ENCODE data around the gene PGM2L1.
A peak's percentile ranks its signal among the peaks of the same experiment; 100 is the strongest.
"Not testable (repeated sequence)": the region's sequence is repeated elsewhere in the genome, so short reads cannot be mapped to it uniquely, and the experiment has no call there.

PGM2L1 gene

DNA sequence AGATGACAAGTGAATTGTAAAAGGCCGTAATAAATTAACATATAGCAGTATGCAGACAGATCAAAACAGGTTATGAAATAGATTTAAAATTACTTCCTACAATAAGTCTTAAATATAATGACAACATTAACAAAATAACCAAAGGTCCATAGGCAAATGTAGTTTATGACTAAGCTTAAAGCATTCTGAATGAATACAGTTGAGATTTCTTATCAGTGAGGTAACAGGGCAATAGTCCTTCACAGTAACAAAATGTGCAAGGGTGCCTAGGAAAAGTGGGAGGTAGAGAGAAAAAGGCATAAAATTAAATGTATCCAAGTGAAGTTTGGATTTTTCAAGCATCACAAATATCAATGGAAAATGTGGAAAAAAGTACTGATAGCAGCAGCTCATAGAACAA, 65.9 kb downstream of the PGM2L1 start:
- no peak for DNase-seq

DNA sequence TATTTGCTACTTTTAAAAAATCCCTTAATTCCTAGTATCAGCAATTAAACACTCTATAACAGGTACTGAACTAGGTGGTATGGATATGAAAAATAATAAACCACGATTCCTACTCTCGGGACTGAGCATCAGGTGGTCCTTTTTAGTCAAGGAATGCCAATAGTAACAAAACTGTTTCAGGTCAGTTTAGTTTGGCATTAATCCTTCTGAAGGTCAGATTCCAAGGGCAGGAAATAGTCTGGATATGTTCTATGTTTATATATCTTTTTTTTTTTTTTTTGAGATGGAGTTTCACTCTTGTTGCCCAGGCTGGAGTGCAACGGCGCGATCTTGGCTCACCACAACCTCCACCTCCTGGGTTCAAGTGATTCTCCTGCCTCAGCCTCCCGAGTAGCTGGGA, 67.2 kb downstream of the PGM2L1 start:
- DNase-seq, result not testable (repeated sequence)

DNA sequence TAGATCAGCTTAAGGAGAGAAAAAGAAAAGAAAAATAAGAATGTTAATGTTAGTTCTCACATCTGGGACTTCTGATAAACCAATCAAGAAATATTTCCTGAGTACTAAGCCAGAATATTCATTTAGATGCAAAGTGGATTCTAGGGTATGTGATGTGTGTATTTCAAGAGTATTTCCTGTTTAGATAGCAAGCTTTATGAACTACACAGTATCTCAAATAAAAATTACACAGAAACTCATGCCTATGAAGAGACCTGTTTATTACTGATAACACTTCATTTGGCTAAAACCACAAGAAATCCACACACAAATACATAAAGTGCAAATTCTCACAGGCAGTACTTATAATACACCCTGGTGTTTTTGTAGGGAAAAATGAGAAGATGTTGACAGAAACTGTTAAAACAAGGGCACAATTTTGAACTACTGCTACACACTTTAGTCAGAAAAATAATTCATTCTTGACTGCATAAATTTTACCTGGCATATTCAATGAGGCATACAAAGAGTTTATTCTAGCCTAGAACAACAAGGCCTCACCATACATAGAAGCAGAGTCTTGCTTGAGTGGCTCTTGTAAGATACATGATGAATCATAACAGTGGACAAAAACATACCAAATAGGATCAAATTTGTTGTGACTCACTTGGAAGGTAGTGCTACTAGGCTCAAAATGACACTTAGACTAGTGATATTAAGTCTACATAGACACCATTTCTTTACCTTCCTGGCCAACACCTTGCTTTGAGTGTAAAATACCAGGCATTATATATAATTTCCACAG, 68.0 kb downstream of the PGM2L1 start:
- DNase-seq, result no peak

DNA sequence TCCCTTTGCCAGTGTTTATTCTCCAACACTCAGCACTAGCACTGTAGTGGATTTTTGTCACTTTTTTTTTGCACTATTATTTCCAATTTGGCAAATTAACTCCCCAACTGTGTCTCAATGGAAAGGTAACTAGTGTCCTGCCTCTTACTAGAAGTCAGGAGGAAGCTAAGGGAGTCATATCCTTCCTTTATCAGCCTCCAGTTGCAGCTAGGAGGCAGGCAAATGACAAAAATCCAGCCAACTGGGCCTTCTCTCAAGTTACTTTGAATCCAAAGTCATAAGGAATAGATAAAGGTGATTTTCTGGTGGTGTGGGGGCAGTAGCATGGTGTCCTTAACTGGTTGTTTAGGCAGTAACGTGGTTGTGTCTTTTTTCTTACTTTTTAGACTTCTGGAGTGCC, 71.2 kb downstream of the PGM2L1 start:
- DNase-seq, result no peak

DNA sequence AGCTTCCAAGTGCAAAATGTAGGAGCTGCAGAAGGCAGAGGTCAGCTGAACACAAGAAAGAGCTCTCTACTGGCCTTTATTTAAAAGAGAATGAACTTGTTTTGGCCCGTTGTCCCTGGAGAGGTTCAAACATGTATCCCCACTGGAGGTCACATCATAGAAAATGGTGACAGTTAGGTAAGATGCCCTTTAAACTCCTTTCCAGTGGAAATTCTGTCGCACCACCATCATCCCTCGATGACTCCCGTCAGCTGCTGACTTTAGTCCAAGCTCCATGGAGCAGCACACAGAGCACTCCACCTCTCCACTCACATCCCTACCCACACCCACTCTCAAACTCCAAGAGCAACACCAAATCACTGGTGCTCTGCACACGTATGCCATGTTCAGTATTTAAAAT, 71.6 kb downstream of the PGM2L1 start:
- no peak for DNase-seq

DNA sequence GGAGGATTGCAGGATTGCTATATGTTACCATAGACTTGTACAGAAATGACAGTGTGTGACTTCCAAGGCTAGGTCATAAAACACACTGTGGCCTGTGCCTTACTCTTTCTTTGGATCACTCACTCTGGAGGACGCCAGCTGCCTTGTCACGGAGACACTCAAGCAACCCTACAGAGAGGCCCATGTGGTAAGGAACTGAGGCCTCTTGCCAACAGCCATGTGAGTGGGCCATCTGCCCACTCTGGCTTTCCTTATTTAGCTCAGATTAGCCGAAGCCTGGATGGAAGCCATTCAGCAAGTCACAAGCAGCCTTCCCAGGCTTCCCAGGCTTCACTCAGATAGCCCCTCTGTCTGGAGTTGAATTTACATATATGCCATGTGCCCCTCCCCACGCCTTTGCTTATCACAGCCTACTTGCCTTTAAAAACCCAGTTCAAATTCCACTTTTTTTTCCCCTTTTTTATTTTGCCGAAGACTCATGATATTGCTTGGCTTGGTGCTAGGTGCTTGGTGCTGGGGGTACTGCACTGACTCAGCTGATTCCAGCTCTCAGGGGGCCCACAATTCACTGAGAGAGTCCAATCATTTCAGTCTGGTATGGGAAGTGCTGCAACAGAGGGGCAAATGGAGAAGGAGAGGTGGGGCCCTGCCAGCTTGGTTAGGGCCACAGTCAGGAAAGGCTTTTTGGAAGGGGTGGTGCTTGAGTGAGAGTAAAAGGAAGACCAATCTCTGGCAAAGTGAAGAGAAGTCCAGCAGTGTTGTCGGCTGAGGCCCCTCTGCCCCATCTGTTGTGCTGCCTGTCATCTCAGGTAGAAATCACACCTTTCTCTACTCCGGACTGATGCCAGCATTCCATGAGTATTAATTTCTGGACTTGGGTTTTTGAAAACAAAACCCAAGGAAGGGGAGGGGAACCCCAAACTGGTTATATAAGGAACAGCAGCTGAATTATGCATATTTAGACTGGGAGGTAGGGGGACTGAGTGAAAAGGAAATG, 72.3 kb downstream of the PGM2L1 start:
- DNase-seq, result peak; percentile 15

DNA sequence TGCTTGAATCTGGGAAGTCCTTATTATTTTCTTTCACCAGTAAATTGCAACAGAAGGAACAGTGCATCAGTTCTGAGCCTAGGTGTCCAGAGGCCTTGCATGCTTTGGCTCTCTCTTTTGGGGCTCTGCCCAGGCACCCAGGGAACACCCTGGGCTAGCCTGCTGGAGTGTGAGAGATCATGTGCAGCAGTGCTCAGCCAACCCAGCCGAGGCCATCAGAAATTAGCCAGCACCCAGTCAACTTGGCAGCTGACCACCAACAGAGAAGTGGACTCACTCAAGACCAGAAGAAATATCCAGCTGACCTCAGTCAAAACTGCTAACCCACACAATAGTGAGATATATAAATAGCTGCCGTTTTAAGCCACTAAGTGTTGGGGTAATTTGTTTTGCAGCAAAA, 75.6 kb downstream of the PGM2L1 start:
- no peak for DNase-seq

DNA sequence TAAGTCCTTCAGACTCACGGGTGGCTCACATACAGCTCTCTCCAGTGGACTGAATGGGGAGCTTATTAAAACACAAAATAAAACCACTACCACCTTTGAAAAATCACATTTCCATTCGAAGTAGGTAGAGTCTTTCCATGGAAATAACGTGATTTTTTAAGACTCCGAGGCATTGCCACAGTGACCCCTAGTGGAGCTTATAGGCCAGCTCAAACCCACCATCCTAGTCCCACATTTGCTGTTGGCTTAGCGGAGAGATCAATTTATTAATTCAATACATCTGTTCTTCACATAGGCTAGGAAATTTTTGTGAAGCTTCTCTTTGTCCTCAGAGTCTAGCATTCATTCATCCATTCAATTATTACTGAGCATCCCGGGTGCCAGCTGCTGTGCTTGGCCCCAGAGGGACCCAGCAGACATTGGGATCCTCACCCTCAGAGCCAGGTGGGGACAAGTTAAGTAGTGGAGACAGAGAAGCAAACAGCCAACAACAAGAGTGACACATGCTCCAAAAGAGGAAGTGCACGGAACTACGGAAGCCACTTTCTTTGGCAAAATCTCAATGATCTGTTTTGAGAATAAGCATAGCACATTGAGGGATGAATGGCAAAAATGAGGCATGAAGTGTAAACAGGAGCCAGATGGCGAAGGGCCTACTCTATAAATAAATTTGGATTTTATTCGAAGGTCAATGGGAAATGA, 76.6 kb downstream of the PGM2L1 start:
- DNase-seq, result peak; percentile 53

DNA sequence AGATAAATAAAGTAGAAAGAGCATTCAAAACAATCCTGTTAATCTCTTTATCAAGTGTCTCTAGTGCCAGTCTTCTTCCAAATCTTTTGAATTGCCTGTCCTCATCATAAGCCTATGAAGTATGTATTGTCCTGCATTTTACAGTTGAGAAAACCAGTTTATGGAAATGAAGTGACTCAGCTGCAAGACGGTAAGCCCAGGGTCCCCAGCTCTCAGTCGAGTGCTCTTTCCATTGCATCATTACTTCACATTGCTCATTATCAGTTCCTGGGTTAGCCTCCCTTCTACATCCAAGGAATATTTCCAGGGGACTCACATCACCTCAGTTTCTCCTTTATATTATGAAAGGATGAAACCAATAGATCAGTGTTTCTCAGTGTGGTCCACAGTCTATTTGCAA, 77.7 kb downstream of the PGM2L1 start:
- no peak for DNase-seq

DNA sequence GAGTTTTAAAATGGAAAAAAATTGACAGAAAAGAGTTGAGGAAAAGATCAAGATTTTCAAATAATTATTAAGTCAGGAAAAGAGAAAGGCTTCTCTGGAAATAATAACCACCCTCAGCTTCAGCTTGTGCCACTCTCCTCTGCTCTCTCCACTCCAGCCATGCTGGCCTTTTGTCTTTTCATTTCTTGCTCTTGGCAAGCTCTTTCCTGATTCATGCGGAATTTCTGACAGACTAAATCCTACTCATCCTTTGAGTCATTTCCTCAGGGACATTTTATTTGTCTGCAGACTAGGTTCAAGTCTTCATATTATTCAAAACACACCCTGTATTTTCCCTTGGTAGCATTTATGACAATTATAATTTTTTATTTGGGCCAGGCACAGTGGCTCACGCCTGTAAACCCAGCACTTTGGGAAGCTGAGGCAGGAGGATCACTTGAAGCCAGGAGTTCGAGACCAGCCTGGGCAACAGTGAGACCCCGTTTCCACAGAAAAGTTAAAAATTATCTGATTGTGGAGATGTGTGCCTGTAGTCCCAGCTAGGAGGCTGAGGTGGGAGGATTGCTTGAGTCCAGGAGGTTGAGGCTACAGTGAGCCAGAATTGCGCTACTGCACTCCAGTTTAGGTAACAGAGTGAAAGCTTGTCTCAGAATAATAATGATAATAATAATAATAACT, 79.0 kb downstream of the PGM2L1 start:
- no peak for DNase-seq

DNA sequence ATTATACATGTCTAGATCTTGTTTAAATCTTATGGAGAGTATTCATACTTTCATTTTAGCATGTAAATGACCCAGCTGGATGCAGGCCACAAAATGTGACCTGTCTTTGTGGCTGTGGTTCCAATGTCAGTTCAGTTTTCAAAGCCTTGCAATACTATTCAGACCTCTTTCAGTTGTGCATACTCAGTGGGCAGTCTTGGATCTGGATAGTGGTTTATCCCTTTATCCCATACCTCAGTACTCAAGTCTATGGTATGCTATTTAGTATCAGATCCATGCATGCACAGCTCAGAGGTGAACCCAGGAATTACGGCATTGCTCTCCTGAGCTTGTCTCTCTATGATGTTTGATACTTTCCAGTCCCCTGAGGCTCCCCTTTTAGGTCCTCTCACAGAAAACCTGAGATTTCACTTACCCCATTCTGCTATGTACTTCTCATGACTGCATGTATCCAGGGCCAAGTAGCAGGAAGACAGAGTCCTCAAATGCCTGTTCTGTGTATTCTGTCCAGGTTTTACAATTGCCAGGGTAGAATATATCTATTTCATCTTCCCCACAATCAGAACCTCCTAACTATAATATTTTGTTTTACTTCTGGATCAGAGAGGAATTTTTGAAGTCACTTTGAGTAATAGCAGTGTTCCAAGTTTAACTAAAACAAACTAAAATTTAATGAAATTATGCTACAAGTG, 79.8 kb downstream of the PGM2L1 start:
- DNase-seq, result no peak

DNA sequence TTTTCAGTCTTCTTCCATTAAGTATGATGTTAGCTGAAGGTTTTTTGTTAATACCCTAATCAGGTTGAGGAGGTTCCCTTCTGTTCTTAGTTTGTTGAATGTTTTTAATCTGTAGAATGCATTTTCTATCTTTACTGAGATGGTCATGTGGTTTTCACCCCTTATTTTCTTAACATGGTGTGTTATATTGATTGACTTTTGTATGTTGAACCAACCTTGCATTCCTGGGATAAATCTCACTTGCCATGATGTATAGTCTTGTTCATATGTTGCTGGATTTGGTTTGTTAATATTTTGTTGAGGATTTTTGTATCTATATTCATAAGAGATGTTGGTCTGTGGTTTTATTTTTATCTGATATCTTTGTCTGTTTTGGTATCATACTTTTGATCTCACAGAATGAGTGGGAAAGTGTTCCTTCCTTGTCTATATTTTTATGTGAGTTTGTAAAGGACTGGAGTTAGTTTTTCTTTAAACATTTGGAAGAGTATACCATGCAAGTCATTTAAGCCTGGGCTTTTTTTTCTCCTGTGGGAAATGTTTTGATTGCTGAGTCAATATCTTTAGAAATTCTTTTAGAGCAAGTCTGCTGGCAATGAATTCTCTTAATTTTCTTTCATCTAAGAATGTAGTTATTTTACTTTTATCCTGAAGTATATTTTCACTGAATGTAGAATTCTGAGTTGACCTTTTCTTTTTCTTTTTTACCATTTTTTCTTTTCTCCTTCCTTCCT, 81.3 kb downstream of the PGM2L1 start:
- DNase-seq, result no peak

DNA sequence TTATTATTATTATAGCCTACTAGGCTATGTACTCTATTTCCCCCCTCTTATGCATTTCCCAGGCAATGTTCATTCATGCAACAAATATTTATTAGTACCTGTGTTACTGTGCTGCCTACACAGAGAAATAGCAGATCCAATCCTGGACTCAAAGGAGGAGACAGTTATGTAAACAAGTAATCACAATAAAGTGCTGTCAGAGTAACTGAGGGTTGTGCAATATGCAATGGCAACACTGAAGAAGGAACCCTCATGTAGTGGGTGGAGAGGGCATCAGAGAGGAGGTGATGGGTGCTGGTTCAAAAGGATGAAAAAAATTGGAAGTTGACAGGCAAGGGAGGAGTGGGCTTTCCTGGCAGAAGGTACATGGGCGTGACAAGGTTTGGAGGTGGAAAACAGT, 85.9 kb downstream of the PGM2L1 start:
- DNase-seq, result no peak

DNA sequence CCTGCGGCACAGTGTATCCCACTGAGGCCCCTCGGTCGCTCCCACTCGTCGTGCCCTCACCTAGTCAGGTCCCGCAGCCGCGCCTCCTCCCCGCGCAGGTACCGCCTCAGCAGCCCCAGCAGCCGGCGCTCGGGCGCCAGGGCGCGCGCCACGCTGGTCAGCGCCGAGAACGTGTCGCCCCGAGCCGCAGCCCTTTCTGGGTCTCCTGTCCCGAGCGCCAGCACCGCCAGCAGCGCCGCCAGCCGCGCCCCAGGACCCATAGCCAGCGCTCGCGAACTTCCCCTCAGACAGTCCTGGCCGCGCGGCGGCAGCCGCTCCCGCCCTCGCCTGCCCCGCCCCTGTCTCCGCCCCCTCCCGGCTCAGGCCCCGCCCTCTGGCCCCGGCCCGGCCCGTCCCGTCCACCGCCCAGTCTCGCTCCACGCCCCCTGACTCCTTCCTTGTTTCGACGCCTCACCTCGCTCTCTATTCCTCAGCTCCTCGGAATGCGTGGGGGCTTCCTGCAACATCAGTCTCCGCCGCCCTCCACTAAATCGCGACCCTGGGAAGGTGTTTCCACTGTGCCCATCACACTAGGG, 86.8 kb downstream of the PGM2L1 start, which contains the start of gene P4HA3:
Gene P4HA3 (minus strand): TSS at position 289 of the 575 bp plus-strand sequence. CDS start 29 bp downstream, at position 260.
- no peak for DNase-seq

DNA sequence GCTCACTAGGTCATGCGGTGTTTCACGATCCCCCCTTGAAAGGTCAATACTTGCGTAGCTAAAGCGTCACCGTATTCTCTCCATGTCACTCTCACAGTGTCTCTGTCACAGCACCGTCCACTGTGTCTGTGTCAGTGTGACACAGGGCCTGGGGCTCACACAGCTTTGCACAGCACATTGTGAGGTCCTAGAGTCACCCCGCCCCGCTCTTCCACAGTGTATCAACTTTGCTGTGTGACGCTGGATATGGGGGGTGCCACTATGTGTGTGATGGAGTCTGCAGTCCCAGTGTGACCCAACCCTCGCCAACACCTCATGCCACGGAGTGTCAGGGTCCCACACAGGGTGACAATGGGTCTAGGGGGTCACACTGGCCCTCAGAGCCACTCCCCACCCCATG, 87.4 kb downstream of the PGM2L1 start:
- no peak for DNase-seq

DNA sequence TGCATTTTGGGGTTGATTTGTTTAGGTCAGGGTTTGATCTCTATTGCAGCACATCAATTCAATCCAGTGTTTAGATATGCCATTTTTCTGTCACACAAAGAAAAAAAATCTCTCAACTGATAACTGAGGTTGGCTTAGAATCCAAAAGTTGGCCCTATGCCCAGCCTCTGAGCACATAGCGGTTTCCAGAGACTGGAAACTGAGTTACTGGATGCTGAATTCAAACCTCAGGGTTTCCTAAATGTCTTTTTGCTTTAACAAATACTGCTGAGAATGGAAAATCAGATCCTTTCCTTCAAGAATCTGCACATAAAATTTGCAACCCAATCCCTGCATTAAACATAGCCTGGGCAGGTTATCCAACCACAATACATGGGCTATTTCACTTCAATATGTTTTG, 90.8 kb downstream of the PGM2L1 start:
- DNase-seq, result no peak

DNA sequence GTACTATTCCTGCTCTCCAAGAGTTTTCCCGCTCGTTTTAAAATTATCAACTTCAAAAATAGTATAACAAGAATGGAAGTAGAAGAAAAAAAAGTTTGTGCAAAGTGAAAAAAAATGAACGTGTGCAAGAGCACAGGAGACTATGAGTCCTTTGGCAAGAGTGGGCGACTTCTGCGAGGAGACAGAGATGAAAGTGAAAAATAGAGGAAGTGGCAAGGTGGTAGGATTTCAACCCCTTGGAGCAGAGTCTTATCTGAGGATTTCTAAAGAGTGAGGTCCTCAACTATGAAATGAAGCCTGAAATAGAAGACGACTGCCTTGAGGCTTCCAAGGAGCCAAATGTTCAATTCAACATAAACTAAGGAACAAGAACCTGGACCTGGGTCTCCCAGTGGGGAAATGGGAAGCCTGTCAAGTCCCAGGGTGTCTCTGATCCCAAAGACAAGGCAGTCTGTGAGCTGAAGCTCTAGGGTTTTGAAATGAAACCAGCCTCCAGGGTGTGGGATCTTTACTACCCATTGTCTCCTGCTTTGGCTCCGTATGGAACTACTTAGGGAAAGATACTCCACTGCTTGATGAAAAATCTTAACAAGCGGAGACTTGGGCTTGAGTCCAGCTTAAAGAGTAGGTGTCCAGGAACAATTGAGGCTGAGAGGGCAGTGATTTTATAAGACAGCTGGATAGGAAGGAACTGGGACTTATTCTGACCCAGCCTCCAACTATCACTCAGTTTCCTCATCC, 91.6 kb downstream of the PGM2L1 start:
- no peak for DNase-seq

DNA sequence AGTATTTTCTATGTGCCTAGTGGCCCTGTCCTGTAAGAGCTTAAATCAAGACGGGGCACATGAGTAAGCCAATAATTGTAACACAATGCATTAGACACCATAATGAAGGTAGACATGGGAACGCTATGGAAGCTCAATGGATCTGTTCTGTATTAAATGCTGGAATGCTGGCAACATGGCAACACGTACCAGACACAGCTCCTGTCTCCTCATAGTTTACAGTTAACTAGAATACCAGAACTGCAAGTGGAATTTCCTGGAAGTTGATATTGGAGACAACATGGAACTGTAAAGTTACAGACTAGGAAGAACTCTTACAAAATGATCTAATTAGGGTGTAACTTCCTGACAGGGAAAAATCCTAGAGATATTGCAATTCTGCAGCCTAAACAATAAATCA, 99.2 kb downstream of the PGM2L1 start:
- no peak for DNase-seq

DNA sequence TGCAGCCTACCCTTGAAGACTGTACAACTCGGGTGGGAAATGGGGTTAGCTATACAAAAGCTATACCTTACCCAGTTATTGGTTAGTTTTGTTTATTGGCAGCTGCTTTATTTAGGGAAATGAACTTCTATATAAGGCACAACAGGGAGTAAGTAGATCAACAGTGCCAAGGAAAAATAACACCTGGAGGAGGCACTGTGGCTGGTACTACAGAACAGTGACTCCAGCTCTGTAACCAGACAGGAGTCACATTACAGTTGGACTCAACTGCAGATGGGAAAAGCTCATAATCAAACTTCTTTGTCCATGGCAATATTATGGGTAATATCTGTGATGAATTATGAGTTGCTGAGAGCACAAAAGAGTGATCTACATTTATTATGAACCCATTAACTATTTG, 100.7 kb downstream of the PGM2L1 start:
- DNase-seq, result no peak

DNA sequence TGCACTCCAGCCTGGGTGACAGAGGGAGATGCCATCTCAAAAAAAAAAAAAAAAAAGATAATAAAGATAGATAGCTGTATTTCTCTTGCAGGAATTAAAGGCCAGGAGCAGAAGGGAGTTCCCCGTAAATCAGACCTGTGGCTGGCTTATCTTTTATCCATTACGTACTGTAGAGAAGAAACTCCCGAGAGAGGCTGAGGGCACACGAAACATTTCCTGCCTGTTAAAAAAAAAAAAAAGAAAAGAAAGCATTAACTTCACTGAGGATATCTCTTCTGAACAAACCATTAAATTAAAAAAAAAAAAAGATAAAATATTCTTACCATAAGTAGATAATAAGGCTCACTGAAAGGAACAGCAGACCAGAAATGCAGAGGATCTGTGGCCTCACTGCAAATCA, 109.3 kb downstream of the PGM2L1 start:
- no peak for DNase-seq
